DND-41 (cell line): ENCODE measurements around the gene AMMECR1L.

Experiments used
- ATAC-seq: fragments of 200-7000 bp; cut with Tn5 transposase; 3 replicates; pipeline ENCODE4 v1.9.1; 2021; ENCODE audit warnings: low read depth; ENCODE audit not compliant: insufficient read depth
- DNase-seq: peaks from one replicate; pipeline ENCODE4 v3.0.0-alpha.2; 2020
- H2AFZ ChIP-seq: 2 replicates; pipeline ENCODE4 v1.6.0; 2012; ENCODE audit warnings: low read depth, low read length
- H3K27ac ChIP-seq: 2 replicates; pipeline ENCODE4 v1.5.1; 2012; ENCODE audit warnings: low read length, inconsistent platforms
- H3K27me3 ChIP-seq: fragments of 200-600 bp; sonication (generic); 2 replicates; pipeline ENCODE4 v1.6.0; 2012; ENCODE audit warnings: low read length, mild to moderate bottlenecking, inconsistent platforms; ENCODE audit not compliant: insufficient read depth, poor library complexity
- H3K36me3 ChIP-seq: 2 replicates; pipeline ENCODE4 v1.5.1; 2012; ENCODE audit warnings: low read length, inconsistent platforms; ENCODE audit not compliant: insufficient read depth
- H3K4me1 ChIP-seq: 2 replicates; pipeline ENCODE4 v1.5.1; 2012; ENCODE audit warnings: mild to moderate bottlenecking, low read length; ENCODE audit not compliant: insufficient read depth
- H3K4me2 ChIP-seq: 2 replicates; pipeline ENCODE4 v1.6.0; 2012; ENCODE audit warnings: mild to moderate bottlenecking, moderate library complexity, low read length, inconsistent platforms; ENCODE audit not compliant: insufficient read depth
- H3K4me3 ChIP-seq, 2 experiments: fragments of 200-600 bp in 1 of 2; shearing (Covaris generic) in 1 of 2; 2 replicates each; pipeline ENCODE4 v1.5.1; 2012 to 2016; ENCODE audit warnings: inconsistent platforms in 2 of 2, low read length in 2 of 2, mild to moderate bottlenecking in 2 of 2, low read depth in 1 of 2, moderate library complexity in 1 of 2
- H3K79me2 ChIP-seq: 2 replicates; pipeline ENCODE4 v1.6.0; 2012; ENCODE audit warnings: low read length, inconsistent platforms; ENCODE audit not compliant: insufficient read depth
- H3K9ac ChIP-seq: 2 replicates; pipeline ENCODE4 v1.6.0; 2012; ENCODE audit warnings: low read depth, mild to moderate bottlenecking, inconsistent platforms, low read length, moderate library complexity
- H3K9me3 ChIP-seq: 2 replicates; pipeline ENCODE4 v1.5.1; 2012; ENCODE audit warnings: low read length, moderate library complexity, mild to moderate bottlenecking, inconsistent platforms; ENCODE audit not compliant: insufficient read depth, severe bottlenecking
- H4K20me1 ChIP-seq: 2 replicates; pipeline ENCODE4 v1.6.0; 2012; ENCODE audit warnings: low read length; ENCODE audit not compliant: insufficient read depth
- EZH2 ChIP-seq: IDR thresholded peaks from 3 replicates; pipeline ENCODE4 v1.6.1; 2012; ENCODE audit warnings: borderline replicate concordance, low read depth, mild to moderate bottlenecking, moderate library complexity, low read length, inconsistent platforms; ENCODE audit not compliant: severe bottlenecking
- TF ChIP-seq, protein P1 (sequence below): IDR thresholded peaks from 2 replicates; pipeline ENCODE4 v1.5.1; 2012; ENCODE audit warnings: borderline replicate concordance, low read length, moderate library complexity, mild to moderate bottlenecking; ENCODE audit not compliant: poor library complexity, severe bottlenecking; ENCODE audit errors: extremely low read depth

Gene AMMECR1L

DNA sequence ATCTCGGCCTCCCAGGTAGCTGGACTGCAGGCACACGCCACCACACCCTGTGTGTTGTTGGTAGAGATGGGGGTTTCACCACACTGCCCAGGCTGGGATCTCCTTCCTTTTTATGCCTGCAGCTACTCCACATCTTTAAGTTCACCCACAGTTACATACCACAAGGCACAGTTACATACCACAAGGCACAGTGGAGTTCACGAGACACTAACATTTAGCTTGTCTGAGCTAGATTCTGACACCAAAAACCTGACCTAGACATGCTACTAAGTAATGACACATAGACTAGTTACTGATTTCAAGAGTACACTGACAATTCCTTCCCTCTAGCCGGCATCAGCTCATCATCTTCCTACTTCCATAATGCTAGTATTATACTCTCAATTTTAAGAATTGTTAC, 32.1 kb downstream of the AMMECR1L start:
- Histone ChIP-seq H3K36me3 (peaks cover 65% of the 10 kb centered on the region), H3K4me3 (0 out of 4 replicates have a peak overlapping the region, but pooled peaks of 1 of the 2 experiments have one; percentile 5), H2AFZ (no peak overlapping the region), H3K4me1 (peaks cover 46% of the 10 kb centered on the region), H3K9me3 (no peaks in the 10 kb centered on the region), H3K4me2 (peak overlapping the region; percentile 44; the same call in 1 of the 2 replicates), H3K27ac (no peak overlapping the region), H3K27me3 (no peaks in the 10 kb centered on the region), H3K79me2 (peaks cover 95% of the 10 kb centered on the region), H3K9ac (no peak overlapping the region), H4K20me1 (peaks cover 69% of the 10 kb centered on the region)
- DNase-seq (no peak), ATAC-seq (no peak)
- TF ChIP-seq EZH2: no peak
- TF ChIP-seq, protein P1, sequence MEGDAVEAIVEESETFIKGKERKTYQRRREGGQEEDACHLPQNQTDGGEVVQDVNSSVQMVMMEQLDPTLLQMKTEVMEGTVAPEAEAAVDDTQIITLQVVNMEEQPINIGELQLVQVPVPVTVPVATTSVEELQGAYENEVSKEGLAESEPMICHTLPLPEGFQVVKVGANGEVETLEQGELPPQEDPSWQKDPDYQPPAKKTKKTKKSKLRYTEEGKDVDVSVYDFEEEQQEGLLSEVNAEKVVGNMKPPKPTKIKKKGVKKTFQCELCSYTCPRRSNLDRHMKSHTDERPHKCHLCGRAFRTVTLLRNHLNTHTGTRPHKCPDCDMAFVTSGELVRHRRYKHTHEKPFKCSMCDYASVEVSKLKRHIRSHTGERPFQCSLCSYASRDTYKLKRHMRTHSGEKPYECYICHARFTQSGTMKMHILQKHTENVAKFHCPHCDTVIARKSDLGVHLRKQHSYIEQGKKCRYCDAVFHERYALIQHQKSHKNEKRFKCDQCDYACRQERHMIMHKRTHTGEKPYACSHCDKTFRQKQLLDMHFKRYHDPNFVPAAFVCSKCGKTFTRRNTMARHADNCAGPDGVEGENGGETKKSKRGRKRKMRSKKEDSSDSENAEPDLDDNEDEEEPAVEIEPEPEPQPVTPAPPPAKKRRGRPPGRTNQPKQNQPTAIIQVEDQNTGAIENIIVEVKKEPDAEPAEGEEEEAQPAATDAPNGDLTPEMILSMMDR: no peak

DNA sequence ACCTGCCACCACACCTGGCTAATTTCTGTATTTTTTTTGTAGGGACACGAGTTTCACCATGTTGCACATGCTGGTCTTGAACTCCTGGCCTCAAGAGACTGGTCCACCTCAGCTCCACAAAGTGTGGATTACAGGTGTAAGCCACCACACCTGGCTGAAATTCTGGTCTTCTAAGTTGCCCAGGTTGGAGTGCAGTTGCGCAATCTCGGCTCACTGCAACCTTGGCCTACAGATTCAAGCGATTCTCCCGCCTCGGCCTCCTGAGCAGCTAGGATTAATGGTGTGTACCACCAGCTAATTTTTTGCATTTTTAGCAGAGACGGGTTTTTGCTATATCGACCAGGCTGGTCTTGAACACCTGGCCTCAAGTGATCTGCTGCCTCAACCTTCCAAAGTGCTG, 33.4 kb downstream of the AMMECR1L start:
- H3K4me1 ChIP-seq: peaks cover 40% of the 10 kb centered on the region
- H2AFZ ChIP-seq: no peak overlapping the region
- H3K27ac ChIP-seq: no peak overlapping the region
- no peak for ATAC-seq
- H3K4me2 ChIP-seq: no peak overlapping the region
- H3K9ac ChIP-seq: no peak overlapping the region
- H3K79me2 ChIP-seq: peaks cover 90% of the 10 kb centered on the region
- H3K9me3 ChIP-seq: no peaks in the 10 kb centered on the region
- H3K27me3 ChIP-seq: no peaks in the 10 kb centered on the region
- peaks cover 69% of the 10 kb centered on the region for H4K20me1 ChIP-seq
- peaks cover 78% of the 10 kb centered on the region for H3K36me3 ChIP-seq
- DNase-seq: no peak
- TF ChIP-seq, protein P1: no peak
- TF ChIP-seq EZH2: no peak
- H3K4me3 ChIP-seq: no peak overlapping the region

DNA sequence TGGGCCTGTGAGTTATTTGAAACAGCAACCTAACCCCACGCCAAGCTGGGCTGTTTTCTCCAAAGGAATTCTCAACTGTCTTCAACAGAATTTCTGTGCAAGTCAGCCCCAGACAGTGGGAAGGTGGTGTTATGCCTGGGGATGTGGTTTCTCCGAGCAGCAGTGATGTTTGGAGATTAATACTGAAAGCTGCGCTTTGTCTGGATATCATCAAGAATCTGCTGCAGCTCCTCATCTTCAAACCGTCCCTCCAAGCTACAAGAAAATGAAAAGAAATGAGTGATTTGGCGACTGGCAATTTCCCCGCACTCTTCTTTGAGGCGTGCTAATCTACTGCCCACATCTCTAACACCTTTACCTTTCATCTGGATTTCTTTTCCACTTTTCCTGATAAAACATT, 37.8 kb downstream of the AMMECR1L start:
- H2AFZ ChIP-seq: no peak overlapping the region
- DNase-seq (no peak), ATAC-seq (no peak)
- no peaks in the 10 kb centered on the region for H3K27me3 ChIP-seq
- peaks cover 85% of the 10 kb centered on the region for H3K36me3 ChIP-seq
- TF ChIP-seq EZH2: no peak
- TF ChIP-seq, protein P1: no peak
- no peak overlapping the region for H3K4me2 ChIP-seq
- H3K4me3 ChIP-seq: no peak overlapping the region
- peaks cover 54% of the 10 kb centered on the region for H3K79me2 ChIP-seq
- peaks cover 55% of the 10 kb centered on the region for H4K20me1 ChIP-seq
- no peak overlapping the region for H3K27ac ChIP-seq
- H3K4me1 ChIP-seq: no peaks in the 10 kb centered on the region
- H3K9me3 ChIP-seq: no peaks in the 10 kb centered on the region
- no peak overlapping the region for H3K9ac ChIP-seq

DNA sequence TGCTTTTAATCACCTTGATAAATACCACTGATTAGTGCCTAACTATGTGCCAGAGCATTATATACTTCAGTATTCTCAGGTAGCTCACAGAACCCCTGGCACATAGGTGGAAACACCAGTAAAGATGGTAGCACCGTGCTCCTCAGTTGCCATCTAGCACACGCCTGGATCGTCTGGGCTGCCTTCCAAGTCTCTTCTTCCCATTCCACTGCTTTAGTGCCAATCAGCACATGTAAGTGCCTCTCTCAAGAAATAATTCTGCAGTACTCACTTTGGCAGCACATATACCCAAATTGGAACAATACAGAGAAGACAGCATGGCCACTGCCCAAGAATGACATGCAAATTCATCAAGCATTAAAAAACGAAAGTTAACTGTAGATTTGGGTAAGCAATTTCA, 40.8 kb downstream of the AMMECR1L start:
- Histone ChIP-seq H3K9me3 (no peaks in the 10 kb centered on the region), H3K27ac (no peak overlapping the region), H4K20me1 (peaks cover 36% of the 10 kb centered on the region), H2AFZ (no peak overlapping the region), H3K9ac (no peak overlapping the region), H3K4me2 (no peak overlapping the region), H3K79me2 (peaks cover 26% of the 10 kb centered on the region), H3K27me3 (no peaks in the 10 kb centered on the region), H3K36me3 (peaks cover 55% of the 10 kb centered on the region), H3K4me3 (no peak overlapping the region), H3K4me1 (no peaks in the 10 kb centered on the region)
- TF ChIP-seq, protein P1: no peak
- no peak for TF ChIP-seq EZH2
- ATAC-seq: no peak
- DNase-seq: no peak
